NCI-H2196 treated with DMSO at 0.1 percent for 48 hours (cell line): ENCODE results near the gene DPYSL5.
"Not testable (repeated sequence)": the region's sequence is repeated elsewhere in the genome, so short reads cannot be mapped to it uniquely, and the experiment has no call there.

Experiments used
- DNase-seq: peaks from one replicate; lab custom pipeline; 2025; ENCODE audit not compliant: unreplicated experiment; lab: John Stamatoyannopoulos, UW

Gene DPYSL5, protein sequence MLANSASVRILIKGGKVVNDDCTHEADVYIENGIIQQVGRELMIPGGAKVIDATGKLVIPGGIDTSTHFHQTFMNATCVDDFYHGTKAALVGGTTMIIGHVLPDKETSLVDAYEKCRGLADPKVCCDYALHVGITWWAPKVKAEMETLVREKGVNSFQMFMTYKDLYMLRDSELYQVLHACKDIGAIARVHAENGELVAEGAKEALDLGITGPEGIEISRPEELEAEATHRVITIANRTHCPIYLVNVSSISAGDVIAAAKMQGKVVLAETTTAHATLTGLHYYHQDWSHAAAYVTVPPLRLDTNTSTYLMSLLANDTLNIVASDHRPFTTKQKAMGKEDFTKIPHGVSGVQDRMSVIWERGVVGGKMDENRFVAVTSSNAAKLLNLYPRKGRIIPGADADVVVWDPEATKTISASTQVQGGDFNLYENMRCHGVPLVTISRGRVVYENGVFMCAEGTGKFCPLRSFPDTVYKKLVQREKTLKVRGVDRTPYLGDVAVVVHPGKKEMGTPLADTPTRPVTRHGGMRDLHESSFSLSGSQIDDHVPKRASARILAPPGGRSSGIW

DNA sequence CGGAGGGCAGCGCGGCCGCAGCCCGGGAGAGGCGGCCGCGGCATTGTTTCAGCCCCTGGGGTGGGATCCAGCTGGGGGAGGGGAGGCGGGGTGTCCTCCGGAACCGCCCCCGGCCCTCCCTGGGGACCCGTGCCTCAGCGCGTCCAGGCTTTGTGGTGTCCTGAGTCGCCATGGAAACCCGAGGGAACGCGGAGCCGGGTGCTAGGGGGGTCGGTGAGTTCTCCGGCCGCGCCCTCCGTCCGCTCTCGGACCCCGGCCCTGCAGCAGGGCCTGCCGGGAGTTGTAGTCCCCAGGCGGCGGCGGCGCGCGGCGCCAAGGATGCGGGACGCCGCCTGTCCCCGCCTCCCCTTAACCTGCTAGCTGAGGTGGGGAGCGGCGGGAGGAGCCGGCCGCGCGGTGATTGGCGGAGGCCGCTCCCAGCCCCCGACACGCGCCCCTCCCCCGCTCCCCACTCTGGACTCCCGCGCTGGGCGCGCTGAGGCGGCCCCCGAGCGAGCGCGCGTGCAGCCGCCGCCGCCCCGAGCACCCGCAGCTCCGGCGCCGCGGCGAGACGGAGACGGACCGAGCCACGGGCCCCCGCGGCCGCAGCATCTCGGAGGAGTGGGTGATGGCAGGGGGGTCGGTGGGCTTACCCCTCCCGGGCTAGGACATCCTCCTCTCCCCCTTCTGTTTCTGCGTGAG is at the start of gene DPYSL5:
Gene DPYSL5 (plus strand): TSS at position 478 of the 681 bp plus-strand sequence. CDS start 50,368 bp downstream, outside the sequence.
- DNase-seq, result peak; percentile 80

DNA sequence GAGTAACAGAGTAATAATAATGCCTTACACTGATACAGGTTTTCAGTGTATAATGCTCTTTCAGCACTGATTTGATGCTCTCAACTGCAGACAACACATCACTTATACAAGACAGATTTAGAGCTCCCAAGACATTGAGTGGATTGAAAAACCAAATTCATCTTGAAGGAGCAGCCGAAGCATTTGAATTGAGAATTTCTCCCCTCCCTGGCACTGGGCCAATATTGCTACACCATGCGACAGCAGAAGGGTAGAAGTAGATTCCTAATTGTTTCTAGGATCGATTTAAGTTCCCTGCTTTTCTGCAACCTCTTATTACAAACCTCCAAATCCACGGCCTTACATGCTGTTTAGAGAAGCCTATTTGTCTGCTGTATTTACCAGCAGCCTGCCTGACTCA is 46.6 kb upstream of the DPYSL5 start:
- DNase-seq, result no peak

DNA sequence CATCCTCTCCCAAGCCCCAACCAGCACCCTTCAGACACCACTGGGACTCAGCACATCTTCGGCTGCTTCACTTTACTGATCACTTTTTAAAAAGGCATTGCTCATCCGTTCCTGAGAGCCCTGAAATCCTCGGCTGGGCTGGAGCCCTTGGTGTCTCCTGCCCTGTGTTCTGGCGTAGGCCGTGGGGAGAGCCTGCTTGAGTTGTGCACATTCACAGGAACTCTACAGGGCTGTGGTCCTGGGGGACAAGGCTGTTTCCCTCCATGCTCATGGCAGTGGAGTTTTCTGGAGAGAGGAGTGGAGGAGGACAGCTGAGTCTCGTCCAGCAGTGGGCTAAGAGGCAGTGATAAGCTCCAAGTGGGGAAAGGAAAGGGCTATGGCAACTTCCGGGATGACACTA is 46.1 kb upstream of the DPYSL5 start:
- no peak for DNase-seq

- no peak for DNase-seq
Observed at GRCh38 chr2:26805241-26805676, 42.7 kb upstream of the DPYSL5 start.

DNA sequence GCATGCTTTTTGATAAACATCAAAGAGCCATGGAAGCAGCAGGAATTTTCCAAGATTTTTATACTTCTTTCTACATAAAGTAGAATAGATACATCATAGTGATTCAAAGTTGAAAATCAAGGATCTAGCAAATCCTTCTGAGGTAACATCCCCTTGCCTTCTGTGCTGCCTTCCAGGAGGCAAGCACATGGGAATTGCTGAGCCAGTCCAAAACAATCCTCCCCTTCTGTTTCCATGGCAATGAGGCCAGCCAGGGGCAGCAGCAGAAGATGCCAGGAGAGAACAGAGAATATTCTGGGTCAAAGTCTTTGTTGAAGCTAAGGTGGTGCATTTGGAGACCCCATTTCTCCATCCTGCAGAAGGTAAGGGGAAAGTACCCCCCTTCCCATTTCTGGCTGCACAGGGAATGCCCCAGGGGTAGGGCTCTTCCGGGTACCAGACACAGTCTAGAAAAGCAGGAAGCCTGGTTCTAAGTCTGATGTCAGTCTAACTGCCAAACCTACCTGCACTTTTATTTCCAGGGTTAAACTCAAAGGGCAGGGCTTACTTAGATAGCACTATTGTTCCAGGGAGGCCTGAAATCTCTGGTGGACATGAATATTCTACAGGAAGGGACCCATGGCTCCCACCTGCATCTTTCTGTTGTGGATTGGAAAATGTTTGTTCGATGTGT is 40.0 kb upstream of the DPYSL5 start:
- no peak for DNase-seq

GRCh38 chr2:26809211-26809610 is 38.7 kb upstream of the DPYSL5 start:
- no peak for DNase-seq

DNA sequence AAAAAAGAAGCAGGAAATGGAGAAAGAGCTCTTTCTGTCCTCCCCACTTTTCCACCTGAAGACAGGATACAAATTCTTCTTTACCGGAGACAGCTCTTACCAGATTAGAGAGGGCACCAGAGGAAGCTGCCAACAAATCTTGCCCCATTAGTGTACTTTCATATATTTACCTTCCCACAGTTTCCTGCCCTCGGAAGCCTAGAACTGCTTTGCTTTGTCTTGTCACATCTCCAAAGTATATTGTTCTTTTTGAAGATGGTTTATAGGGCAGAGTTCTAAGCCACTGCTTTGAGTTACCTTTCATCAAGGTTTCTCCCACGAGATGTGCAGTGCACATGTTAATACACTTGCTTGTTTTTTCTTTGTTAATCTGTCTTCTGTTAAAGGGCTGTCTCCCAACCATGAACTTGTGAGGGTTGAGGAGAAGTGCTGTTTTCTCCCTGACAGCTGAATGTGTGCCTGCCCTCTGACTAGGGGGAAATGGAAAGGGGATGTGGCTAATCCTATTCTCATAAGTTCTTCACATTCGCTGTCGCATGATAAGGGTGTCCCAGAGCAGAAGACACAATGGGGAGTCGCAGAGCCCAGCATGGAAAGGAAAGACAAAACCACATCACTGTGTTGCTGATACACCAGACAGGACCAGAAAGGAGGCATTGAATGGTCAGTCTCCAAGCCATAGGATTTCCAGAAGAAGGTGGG is 37.9 kb upstream of the DPYSL5 start:
- no peak for DNase-seq

DNA sequence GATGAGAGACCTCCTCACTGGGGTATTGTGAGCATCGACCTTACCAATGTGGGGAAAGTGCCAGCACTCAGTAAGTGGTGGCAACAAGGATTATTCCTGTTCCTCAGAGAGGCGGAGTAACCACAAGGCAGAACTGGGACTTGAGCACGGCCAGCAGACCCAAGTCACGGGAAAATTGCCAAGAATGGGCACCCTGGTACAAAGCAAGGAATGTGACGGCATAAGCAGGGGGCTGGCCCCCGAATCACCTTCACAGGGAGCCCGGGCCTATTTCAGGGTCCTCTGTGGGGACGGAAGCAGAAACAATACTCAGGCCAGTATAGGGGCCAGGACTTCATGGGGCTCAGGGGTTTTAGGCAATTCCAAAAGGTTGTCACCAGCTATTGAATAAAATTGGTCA is 36.7 kb upstream of the DPYSL5 start:
- DNase-seq, result no peak

DNA sequence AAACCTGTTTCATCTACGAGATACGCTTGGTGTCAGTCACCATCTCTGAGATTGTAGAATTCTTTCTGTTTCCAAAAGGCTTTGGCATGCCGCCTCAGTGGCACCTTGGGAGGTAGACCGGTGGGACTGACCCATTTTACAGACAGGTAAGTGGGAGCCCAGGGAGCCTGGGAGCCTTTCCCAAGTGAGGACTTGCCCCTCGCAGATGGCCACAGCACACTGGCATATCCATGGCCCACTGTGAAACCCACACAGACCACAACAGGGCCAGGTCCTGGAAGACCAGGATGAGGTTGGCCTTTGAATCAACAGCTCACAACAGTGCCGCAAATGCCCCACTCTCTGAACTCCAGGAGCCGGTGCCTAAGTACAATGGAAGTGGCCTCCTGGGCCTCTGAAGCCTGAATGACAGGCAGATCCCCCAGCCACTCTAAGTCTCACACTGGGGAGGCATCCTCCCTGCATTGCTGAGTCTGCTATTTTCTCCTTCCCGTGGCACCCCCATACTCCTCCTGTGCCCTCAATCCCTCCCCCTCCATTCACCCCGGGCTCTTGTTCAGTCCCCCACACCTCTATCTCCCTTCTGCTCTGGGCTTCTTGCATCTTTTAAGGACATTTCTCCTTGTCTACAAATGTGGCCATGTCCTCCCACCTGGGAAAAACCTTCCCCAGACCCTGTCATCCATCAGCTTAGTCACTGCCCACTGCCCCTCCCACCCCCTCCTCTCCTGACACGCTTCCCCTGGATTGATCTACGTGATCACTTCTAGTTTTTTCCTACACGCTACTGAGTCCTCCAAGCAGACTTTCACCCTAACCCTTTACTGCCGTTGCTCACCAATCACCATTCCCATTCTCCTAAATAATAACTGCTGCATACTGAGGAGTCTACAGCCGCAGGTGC is 35.9 kb upstream of the DPYSL5 start:
- no peak for DNase-seq

- no peak for DNase-seq
Observed at GRCh38 chr2:26812731-26813130, 35.2 kb upstream of the DPYSL5 start.

DNA sequence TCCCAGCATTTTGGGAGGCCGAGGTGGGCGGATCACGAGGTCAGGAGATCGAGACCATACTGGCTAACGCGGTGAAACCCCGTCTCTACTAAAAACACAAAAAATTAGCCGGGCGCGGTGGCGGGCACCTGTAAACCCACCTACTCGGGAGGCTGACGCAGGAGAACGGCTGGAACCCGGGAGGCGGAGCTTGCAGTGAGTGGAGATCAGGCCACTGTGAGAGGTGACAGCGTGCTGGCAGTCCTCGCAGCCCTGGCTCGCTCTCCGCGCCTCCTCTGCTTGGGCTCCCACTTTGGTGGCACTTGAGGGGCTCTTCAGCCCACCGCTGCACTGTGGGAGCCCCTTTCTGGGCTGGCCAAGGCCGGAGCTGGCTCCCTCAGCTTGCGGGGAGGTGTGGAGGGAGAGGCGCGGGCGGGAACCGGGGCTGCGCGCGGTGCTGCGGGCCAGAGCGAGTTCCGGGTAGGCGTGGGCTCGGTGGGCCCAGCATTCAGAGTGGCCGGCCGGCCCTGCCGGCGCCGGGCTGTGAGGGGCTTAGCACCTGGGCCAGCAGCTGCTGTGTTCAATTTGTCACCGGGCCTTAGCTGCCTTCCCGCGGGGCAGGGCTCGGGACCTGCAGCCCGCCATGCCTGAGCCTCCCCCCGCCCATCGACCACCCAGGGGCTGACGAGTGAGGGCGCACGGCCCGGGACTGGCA is 33.7 kb upstream of the DPYSL5 start:
- not testable (repeated sequence) for DNase-seq

- peak; percentile 80 for DNase-seq
Observed at GRCh38 chr2:26816893-26817292, 31.0 kb upstream of the DPYSL5 start.

- DNase-seq, result no peak
Observed at GRCh38 chr2:26818255-26818654, 29.7 kb upstream of the DPYSL5 start.

DNA sequence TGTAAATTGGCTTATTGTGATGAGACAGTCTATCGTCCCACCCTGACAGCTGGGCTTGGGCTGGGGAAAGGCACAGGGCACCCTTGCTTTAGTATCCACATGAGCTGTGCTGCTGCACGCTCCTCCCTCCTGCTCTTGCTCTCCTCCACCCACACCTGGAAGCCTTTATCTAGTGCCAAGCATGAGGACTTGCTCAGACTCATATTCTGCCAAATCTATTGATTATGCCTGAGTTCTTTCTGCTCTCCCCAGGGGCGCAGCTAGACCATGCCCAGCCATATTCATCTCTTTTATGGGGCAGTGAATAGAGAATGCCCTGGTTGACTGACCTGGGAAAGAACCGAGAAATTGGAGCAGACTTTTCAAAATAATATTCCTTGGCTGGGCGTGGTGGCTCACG is 29.0 kb upstream of the DPYSL5 start:
- no peak for DNase-seq

DNA sequence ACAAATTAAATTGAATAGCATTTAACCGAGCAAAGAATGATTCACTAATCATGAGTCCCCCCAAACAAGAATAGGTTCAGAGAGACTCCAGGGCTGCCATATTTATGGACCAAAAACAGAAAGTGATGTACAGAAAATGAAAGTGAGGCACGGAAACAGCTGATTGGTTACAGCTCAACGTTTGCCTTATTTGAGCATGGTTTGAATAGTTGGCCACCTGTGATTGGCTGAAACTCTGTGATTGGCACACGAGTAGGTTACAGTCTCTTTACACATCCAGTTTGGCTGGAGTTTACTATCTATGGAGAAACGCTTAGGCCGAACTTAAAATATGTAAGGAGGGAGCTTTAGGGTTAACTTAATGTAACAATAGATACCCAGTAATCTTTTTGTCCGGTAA is 27.0 kb upstream of the DPYSL5 start:
- no peak for DNase-seq

DNA sequence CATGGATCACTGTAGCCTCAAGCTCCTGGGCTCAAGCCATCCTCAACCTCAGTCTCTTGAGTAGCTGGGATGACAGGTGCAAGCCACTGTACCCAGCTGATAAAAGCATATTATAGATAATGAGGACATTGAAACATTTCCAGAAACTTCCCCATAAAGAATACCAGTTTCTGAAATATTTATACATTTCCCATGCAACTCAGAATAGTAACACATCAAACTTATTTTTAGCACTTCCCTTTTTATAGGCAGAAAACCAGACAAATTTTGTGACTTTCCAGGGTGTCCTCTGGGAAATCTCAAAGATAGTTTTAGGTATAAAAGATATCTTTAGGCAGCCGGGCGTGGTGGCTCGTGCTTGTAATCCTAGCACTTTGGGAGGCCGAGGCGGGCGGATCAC is 25.1 kb upstream of the DPYSL5 start:
- no peak for DNase-seq

DNA sequence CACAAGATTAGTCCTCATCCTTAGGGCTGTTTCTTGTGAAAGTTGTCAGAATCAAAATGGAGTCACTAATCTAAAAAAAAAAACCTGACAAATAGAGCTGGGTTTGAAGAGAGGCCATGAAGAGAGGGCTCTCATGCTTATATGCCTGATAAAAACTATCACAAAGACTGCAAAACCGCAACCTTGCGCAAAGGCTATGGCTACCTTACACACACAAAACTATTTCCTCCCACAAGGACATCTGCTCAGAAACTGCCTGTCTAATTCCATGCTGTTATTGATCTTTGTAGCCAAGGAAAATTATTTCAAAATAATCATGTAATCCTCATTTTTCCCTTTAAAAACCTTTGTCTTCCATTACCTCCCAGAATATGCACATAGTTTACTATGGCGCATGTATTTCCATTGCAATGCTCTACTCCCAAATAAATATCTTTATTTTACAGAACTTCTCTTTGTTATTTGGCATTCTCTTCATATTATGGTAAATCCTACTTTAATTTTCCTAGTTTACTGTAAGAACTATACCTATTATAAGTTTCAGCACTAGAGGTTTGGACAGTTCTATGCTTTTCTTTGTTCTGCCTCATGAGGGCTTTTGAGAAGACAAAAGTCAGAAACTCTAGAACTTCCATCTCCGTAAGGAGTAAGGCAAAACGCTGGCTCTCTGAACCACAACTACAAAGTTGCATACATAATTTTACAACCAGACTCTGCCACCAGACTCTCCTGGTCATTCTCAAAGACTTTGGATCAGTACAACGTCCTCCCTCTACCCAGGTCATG is 9.6 kb upstream of the DPYSL5 start:
- DNase-seq, result no peak

- peak; percentile 18 for DNase-seq
Observed at GRCh38 chr2:26840937-26841610, 6.9 kb upstream of the DPYSL5 start.
